Measurements from ENCODE around the gene CCZ1B. TPM values are rescaled to one million over a fixed set of nuclear protein-coding genes. Genes with fewer than 3 reads are reported as not detected.

The CCZ1B gene
- 15.6 and 25.2 TPM in 2 replicates for total RNA-seq

DNA sequence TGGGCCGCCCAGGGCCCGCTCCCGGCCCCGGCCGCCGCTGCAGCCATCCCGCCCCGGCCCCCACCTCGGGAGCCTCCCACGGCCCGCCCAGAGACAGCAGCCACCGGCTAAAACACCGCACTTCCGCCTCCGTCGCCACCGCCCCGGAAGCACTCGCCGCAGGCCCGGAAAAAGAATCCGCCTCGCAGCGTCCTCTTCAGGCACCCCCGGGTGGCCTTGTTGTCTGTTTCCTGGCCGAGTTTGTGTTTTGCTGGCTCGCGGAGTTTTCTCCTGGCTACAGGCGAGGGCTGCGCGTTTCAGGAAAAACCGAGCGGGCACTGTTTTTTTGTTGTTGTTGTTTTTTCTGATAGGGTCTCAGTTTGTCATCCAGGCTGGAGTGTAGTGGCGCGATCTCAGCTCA is at the start of gene CCZ1B:
Gene CCZ1B, minus strand, starts transcription at position 125 of the 400 bp plus-strand sequence. Its CDS starts 78 bp downstream, at position 47.

GRCh38 chr7:6753964-6754363 is 72.1 kb downstream of the CCZ1B start, which contains the start of gene RSPH10B2:
RSPH10B2 (plus strand) TSS chr7:6754103; CDS start chr7:6757678, 3,575 bp downstream.

Other genes with a start within 250 kb of the CCZ1B start
- gene ZDHHC4, start 248.8 kb downstream of the CCZ1B start, total RNA-seq: 44.0 and 67.8 TPM in 2 replicates
- gene INTS15, start 236.3 kb downstream of the CCZ1B start, total RNA-seq: 23.8 and 29.5 TPM in 2 replicates
- 6.8 and 31.1 TPM in 2 replicates for gene ZNF853, start 210.7 kb downstream of the CCZ1B start, total RNA-seq
- gene ZNF316, start 189.0 kb downstream of the CCZ1B start, total RNA-seq: 10.8 and 17.1 TPM in 2 replicates
- gene ZNF12, start 119.3 kb downstream of the CCZ1B start, total RNA-seq: 6.4 and 21.7 TPM in 2 replicates
- gene RSPH10B2, start 72.2 kb downstream of the CCZ1B start, total RNA-seq: not detected in 2 replicates